Stimulated activated CD4-positive, alpha-beta T cell treated with anti-CD3 and anti-CD28 coated beads, Interleukin-12 subunit alpha, Interleukin-12 subunit beta, amount 100 ng/mL, for 24 hours (primary cell): ENCODE results near the gene PPP1CA.

Experiments
- DNase-seq, 2 experiments: peaks; one replicate each; pipeline ENCODE4 v3.0.0-alpha.2; 2020; ENCODE audit warnings: low read depth in 2 of 2

PPP1CA gene

DNA sequence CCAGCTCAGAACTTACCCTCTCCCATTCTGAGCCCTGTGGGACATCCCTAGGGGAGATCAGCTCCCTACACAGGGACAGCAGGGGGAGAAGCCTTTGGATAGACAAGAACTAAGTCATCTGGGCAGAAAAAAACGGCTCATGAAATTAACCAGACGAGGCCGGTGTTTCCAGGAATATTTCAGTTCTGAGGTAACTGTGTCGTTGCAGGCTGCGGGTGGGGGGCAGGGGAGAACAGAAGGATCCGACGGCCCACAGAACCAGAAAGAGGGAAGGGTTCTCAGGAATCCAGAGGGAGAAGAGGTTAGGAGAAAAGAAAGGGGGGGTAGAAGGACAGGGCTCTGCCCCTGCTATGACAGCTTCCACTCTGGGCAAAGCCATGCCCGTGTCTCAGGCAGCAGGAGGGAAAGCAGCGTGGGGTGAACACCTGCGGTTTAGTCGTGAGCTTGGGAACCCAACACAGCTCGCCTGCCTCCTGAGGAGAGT lies 31.8 kb downstream of the PPP1CA start:
- DNase-seq, result no peak

DNA sequence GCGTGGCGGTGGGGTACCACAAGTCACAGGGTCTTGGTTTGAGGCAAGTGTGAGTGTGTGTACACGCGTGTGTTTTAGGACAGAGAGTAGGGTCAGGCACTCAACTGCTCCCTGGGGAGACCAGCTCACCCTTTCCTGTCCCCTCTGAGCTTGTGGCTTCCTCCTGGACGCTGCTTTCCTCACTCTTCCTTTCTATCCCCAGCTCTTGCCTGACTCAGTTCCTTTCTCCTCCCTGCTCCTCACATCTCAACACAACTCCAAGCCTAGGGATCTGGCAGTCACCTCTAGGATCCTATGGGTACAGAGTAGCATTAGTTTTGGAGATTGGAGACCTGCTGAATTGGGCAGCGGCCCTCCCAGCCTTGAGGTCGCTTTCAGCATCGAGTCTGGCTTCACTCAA lies 32.4 kb downstream of the PPP1CA start:
- no peak for DNase-seq

DNA sequence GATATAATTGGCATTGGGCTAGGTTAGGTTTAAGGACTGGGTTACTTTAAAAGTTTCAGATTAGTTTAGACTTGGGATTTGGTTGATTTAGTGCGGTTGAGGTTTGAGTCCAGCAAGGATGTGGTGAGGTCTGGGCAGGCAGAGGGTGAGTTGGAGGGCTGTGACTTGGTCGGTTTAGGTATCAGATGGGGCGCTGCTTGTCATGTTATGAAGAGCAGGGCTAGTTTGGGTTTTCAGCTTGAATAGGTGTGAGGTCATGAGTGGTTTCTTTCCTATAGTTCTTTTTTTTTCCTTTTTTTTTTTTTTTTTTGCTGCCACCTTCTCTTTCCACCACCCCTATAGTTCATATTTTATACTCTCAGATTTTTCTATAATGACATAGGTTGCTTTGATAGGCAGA lies 33.0 kb downstream of the PPP1CA start:
- no peak for DNase-seq

DNA sequence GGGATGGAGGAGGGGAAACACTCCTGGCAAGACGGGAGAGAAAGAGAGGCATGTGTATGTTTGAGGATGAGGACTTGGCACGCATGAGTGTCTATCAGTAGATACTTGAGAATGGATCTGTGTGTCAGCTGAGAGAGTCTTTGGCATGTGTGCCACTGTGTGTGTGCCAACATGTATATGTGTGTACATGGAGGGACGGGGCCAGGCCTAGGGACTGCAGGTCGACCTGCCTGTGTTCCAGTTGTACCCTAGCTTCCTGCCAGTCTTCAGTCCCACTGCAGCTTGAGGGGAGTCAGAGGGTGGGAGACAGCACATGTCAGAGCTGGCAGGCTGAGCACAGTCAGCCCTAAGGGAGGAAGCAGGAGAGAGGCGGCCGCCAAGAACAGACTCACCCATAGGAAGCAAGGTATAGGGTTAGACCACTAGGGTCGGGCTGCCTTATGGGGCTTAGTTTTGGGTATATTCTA lies 33.9 kb downstream of the PPP1CA start:
- no peak for DNase-seq

DNA sequence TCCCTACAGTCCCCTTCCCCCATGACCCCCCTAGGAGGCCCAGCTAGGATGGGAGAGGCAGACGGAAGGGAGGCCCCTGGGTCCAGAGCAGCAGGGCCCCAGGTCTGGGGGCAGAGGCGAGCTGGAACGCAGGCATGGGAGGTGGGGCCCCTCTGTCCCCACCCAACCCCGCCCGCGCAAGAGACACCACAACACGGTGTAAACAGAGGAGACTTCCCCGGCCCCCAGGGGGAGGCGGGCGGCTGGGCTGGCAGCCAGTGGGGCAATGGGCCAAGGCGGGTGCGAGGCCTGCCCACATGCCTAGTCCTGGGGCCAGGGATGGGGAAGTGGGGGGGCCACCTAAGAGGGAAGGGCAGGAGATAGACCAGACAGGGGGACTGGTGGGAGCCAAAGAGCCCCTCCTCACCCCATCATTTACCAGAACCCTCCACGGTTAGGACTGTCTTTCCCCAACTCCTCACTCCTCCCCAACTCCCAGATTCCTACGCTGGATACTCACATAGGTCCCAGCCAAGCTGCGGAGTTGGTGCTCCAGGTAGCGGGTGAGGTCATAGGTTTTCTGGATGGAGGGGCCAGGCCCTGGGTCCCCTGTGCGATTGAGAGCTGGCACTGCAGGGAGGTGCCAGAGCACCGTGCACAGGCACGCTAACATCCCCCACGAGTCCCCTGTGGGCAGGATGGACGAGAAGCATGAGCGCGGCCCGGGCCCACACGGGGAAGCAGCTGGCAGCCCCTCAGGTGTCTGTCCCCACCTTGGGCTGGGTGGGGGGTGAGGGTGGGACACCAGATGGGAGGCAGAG lies 34.5 kb downstream of the PPP1CA start:
- DNase-seq, result no peak

DNA sequence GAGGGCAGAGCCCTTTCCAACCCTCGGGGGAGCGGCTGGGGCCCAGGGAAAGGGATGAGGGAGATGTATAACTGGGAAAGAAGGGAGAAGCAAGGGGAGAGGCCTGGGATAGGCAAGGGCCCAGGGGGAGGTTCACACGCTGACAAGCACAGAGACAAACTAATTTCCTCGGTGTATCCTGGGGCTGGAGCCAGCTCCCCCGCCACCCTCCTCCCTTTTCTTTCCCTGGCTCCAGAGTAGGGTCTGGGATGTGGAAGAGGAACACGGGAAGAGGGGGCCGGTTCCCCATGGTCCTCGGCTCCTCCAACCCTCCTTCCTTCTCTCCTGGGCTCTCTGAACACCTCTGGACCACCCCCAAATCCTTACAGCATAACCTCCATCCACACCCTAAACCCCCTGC lies 35.1 kb downstream of the PPP1CA start:
- no peak for DNase-seq

DNA sequence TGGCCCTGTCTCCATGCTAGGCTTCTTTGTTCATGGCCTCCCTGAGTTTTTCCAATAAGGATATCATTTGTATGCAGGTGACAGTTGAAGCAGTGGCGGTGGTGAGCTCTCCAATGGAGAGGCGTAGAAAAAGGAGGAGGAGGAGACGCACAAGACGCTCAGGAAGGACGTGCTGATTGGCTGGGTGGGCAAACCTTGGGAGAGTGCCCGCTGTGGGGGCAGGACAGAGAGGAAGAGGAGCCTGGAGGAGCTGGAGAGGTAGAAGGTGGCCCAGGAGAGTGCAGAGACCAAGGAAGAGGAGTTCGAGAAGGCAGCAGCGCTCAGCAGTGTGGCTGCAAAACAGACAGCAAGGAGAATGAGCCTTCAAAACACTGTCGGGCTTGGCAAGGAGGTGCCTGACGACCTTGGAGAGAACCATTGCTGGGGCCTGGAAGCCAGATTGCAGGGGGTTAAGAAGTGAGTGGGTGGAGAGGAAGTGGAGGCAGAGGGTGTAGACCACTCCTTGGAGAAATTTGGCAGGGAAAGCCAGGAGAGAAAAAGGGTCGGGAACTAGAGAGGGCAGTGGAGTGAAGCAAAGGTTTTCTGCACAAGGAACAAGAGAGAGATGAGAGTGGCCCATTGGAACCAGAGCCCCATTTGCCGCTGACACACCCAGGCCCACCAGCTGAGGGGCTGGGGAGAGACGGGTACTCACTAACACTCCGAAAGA lies 35.8 kb downstream of the PPP1CA start:
- no peak for DNase-seq

DNA sequence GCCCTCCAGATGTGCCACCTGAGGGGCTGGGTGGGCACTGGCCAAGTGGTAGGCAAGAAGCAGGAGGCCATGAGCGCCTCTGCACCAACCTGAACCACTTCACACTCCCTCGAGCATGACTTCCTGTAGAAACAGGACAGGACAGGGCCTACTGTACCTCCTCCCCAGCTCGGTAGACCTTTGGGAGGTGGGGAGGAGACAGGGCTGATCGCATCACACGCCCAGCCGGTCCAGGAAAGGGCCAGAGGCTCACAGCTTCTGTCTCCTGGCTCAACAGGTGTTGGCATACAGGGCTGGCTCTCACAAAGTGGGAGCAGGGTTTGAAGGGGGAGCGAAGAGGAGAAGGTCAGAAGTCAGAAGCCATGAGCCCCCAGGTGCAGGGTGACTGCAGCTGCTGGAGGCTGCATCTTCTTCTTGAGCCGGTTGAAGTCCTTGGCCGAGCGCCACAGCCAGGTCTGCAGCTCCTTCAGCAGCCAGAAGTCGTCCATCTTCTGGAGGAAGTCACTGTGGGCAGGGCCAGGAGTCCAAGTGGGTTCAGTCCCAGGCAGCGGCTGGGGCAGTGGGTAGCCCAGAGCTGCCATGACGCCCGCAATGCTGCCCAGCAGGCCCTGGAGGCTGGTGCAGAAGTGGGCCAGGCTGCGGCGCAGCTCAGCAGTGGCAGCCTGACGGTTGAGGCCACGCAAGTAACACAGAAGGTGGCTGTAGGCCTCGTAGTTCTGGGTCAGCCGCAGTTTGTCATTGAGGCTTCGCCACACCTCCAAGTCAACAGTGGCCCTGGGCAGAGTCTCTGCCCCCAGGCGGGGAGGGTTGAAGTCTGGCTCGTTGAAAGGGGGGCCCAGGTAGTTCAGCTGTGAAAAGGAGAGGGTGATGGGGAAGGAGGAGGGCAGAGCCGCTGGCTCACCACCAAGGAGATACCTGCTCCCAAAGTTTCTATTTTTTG lies 36.6 kb downstream of the PPP1CA start:
- no peak for DNase-seq

DNA sequence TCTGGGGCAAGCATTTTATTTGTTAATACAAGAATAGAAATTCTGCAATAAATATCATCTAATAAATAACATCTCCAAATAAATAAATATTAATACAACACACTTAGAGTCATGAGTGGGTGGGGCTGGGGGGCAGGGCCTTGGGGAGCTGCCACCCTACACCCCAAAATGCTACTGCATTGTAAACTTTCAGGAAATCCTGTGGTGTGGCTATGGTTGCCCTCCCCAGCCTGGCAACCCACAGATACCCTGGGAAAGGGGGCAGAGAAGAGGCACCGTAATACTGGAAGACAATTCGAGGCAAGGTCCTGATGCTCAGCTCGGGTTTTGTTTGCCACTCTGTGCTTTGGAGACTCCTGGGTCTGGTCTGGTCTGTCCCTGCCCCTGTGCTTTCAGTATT lies 37.5 kb downstream of the PPP1CA start:
- DNase-seq, result no peak

DNA sequence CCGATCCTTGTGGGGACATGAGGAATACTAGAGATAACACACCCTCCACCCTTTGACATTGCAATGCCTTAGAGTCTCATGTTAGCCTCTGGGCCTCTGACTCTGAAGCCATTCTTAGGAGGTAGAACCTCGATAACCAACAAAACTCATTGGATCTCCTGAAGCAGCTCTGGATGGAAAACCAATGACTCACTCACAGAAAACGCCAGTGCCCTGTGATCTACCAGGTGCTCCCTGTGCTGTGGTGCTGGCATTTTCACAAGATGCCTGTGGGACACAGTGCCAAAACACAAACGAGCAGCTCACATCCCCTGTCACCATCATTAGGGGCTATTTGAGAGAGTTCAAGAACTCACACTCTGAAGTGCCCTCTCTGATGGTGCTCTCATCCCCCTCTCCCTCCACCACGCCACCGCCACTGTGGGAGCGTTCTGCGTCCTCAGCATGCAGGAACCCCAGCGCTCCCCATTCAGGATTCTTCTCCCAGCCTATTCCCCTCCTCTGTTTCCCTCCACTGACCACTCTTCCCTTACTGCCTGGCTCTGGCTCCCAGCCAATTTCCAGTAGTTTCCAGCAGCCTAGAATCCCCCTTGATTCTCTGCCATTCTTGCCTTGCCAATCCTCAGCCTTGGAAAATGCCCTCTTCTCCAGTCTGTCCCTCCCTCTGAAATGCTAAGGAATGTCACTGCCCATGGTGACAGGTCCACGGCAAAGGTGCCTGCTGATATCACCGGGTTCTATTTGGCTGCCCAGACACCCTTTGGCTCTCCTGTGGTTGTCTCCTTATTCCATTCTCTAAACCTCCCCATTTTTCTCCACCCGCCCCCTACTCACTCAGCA lies 43.6 kb downstream of the PPP1CA start:
- DNase-seq, result no peak

DNA sequence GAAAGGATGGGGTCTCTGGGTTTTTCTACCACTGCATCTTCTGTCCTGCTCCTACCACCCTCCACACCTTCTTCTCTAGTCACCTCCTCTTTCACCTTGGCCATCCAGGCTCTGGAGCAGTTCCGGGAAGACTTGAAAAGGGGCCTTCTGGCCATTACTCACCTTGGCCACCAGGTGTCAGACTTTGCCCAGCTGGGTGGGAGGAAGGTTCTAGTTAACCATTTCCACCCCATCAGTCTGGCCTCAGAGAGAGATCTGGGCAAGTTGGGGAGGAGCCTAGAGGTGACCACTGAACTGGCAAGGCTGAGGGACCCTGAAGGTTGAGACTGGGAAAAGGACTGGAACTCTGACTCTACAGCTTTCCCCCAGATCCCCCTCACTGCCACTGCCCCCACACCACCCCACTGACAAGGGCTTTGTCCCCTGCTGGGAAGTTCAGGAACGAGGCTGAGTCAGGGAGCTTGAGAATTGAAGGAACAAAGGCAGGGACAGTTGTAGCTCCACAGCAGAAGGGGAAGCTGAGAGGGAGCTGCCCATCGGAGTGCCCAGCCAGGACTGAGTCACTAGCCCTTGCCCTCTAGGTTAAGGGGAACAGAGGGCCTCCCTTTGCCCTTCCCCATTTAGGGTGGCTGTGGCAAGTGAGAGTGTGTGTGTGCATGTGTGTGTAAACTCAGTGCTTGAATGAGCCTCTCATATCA lies 44.6 kb downstream of the PPP1CA start:
- peak in 1 of 2 experiments; percentile 53 for DNase-seq

DNA sequence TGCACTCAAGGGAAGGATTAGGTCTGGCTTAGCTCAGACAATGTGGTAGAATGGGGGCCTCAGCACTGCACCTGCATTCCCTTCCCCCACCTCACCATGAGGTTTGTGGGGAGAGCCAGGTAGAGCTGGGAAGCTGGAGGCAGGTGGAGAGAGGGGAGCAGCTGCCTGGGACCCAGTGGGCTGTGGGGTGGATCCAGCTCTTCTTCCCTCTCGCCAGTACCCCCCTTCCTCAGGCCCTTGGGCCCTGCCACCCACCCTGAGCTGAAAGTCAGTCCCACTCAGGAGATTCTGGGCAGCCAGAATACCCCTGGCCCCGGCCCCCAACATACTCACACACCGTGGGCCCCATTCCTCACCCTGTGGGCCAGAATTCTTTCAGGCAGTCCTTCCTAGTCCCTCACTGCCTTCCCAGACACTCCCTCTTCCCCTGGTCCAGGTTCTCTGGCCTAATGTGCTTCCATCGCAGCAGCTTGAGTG lies 45.2 kb downstream of the PPP1CA start:
- DNase-seq, result no peak

DNA sequence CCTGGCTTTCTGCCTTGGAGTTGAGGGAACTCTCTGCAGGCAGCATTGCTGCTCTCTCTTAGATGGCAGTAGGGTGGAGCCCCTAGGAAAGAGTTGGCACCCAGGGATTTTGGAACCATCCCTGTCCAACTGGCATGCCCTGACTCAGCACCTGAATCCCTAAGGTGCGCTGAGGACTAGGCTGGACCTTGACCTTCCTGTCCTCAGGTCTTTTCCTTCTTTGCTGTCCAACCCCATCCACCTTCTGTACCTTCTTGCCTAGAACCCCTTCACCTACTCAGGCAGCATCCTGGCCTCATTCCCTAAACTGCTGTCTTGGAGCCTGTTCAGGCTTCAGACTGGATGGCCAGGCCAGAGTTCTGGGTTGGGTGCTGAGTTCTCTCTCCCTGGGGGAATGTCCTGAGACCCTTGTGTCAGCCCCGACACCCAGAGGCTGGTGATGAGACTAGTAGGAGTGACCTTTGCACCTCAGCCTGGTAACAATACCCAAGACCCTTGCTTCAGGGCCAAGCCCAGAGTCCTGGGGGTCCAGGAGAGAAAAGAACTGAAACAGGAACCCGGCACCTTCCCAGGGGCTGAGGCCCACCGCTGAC lies 45.8 kb downstream of the PPP1CA start:
- DNase-seq, result no peak

DNA sequence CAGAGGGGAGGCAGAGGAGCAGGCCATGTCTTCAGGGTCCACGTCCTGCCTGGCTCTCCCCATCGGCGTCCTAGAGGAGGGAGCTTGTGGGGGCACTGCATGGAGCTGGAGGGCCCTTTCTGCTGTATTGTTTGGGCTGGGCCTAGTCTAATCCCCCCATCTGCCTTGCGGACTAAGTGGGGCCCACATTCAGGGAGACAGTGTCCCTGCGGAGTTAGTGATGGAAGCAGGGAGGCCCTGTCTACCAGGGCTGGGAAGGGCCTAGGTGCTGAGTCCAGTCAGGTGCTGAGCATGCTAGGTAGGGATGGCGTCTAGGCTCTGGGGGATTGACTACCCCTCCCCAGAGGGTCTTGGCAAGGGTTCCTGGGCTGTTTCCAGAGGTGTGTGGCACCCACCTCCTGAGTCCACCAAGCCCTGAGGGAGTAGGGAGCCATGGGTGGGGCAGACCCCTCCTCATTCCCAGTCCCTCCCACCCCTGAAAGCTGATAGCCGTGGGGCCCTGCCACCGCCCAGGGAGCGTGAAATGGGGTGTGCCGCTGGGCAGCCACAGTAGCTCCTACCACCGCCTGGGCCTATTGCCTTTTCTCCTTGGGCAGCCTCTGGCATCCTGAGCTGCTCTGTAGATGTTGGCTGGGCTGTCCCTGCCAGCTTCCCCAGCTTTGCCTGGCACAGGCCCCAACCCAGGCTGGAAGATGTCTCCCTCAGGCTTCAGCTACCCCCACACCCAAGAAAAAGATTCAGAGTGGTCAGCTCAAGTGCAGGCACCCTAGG lies 46.5 kb downstream of the PPP1CA start:
- no peak for DNase-seq

DNA sequence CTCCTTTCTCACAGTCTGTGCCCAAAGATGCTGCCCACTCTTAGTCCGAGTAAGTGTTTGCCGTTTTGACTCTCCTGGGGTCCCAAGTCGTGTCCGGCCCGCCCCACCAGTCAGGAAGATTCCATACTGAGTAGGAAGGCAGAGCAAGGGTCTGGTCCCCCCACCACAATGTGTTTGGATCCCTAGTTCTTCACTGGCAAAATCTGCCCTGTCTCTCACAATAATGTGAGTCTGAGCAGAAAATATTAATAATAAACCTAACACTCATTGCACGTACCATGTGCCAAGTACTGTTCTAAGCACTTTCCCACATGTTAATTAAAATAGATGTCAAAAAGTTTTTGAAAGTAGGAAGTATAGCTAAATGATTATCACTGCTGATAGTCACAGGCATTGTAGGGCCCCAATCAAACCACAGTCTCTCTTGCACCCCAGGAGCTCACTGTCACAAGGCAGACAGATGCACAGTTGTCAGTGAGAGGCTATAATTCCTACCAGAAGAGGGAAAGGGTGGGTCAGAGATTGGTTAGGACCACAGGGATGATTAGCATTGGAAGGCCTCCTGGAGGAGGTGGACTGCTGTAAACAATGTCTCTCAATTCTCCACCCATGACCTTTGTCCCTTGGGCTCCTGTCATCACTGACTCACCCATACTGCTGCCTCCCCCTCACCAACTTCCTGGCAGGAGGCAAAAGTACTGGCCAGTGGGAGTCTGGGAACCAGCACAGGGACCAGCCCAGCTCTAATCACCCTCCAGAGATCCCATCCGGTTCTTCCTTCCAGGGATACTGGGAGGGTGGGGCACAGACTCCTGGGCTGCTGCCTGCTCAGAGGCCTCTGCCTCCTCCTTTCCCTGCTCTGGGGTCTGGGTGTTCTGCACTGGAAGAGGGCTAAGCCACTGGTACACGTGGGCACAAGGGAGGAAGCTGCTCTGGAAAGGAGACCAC lies 47.3 kb downstream of the PPP1CA start:
- DNase-seq, result no peak

DNA sequence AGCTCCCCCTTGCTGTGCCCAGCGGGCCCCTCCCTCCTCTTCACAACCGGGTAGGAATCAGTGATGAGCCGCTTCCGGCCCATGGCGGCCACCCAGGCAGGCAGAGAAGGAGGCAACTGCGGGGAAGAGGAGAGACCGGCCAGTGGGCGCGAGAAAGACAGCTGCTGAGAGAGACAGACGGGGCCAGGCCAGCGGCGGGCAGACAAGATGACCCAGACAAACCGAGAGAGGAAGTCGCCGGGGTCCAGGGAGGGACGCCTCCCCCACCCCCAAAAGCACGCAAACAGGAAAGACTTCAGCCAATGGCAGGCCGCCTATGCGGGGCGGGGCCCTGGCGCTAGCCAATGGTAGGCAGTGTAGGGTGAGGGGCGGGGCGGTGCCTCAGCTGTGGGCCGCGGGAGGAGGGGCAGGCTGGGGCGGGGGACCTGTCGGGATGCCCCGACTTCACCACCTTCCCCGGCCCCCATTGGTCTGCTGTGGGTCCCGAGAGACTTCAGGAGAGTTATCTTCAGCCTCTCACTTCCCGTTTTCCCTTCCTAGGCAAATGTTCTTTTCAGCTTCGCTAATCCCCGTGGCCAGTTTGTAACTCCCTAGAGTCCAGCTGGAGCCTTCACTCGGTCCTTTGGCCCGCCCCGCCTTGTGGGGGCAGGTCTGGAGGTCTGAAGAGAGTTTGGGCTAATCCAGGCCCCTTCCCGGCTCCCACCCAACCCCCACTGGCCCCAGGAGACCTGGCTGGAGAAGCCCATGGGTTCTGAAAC lies 48.2 kb downstream of the PPP1CA start, which contains the start of gene POLD4:
TSS of gene POLD4 (minus strand) at position 230 of the 758 bp plus-strand sequence. CDS start at position 83, 147 bp downstream.
- DNase-seq, result peak; percentile 87 to 97
